ENCODE results near the gene GID4. TPM values are rescaled to one million over a fixed set of nuclear protein-coding genes. Genes with fewer than 3 reads are reported as not detected.

GID4 gene
- total and polyA plus RNA-seq, 2 of the 13 experiments (the other 11 are each of a cell fraction or from before 2014, with no cell fraction given): 4.3 to 6.1 TPM

DNA sequence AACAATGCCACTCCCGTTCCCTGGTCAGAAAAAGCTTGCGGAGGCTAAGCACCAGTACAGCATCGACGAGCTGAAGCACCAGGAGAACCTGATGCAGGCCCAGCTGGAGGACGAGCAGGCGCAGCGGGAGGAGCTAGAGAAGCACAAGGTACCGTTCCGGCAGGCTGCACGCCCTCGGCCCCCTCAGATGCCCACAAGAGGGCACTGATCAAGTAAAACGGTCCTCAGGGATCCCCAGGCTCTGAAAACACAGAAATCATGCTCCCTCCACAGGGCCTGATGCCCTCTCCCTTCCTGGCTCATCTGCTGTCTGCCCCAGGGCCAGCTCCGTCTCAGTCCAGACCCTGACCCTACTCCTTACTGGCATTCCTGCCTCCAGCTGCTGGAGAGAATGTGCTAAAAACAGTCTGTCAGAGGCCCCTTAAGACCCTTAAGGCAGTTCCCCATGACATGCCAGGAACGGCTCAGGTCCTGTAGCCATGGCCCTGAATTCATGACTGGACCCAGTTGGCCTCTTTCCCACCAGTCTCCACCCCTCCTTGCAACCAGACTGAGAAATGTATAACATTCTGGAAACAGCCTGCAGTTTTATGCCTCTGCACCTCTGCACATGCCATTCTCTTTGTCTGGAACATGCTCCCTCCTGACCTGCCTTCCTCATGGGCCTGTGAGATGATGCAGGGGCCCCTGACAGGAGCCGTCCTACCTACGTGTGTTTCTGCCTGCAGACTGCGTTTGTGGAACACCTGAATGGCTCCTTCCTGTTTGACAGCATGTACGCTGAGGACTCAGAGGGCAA, 44.7 kb upstream of the GID4 start (continued):
- TF ChIP-seq, protein P1, sequence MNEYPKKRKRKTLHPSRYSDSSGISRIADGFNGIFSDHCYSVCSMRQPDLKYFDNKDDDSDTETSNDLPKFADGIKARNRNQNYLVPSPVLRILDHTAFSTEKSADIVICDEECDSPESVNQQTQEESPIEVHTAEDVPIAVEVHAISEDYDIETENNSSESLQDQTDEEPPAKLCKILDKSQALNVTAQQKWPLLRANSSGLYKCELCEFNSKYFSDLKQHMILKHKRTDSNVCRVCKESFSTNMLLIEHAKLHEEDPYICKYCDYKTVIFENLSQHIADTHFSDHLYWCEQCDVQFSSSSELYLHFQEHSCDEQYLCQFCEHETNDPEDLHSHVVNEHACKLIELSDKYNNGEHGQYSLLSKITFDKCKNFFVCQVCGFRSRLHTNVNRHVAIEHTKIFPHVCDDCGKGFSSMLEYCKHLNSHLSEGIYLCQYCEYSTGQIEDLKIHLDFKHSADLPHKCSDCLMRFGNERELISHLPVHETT (CRISPR knock-in tag; conservative IDR thresholded peaks at IDR 0.05): no peak
- TF ChIP-seq ZSCAN21 (CRISPR knock-in tag; IDR thresholded peaks at IDR 0.05; ENCODE audit: borderline replicate concordance) (peak; percentile 36; the same call in 1 of the 2 replicates), RXRB (CRISPR knock-in tag; IDR thresholded peaks at IDR 0.05; ENCODE audit: borderline replicate concordance) (no peak), ZNF580 (CRISPR knock-in tag; IDR thresholded peaks at IDR 0.05; ENCODE audit: borderline replicate concordance, low read depth) (peak; percentile 23; the same call in 1 of the 2 replicates), RAD21 (CRISPR knock-in tag; IDR thresholded peaks at IDR 0.05) (peak; percentile 66), TSC22D2 (CRISPR knock-in tag; IDR thresholded peaks at IDR 0.05; ENCODE audit: borderline replicate concordance) (peak; percentile 66; the same call in 1 of the 2 replicates), THAP11 (CRISPR knock-in tag; IDR thresholded peaks at IDR 0.05) (peak; percentile 75), ARID3A (IDR thresholded peaks at IDR 0.05; ENCODE audit: low read depth, low read length) (no peak), FOSL2 (CRISPR knock-in tag; IDR thresholded peaks at IDR 0.05) (no peak), THYN1 (CRISPR knock-in tag; IDR thresholded peaks at IDR 0.05; ENCODE audit: borderline replicate concordance, low read depth) (no peak), MAFK (conservative IDR thresholded peaks at IDR 0.05 in 1 of 2, IDR thresholded peaks at IDR 0.05 in 1 of 2; ENCODE audit: low read length in 2 of 2) (no peak), ZNF263 (CRISPR knock-in tag; IDR thresholded peaks at IDR 0.05) (peak; percentile 91), ZNF230 (CRISPR knock-in tag; IDR thresholded peaks at IDR 0.05) (no peak), KDM2A (CRISPR knock-in tag; IDR thresholded peaks at IDR 0.05; ENCODE audit: borderline replicate concordance, low read depth) (peak; percentile 58; the same call in 1 of the 2 replicates), CCDC6 (CRISPR knock-in tag; IDR thresholded peaks at IDR 0.05) (no peak), ZNF776 (CRISPR knock-in tag; IDR thresholded peaks at IDR 0.05) (no peak)
- TF ChIP-seq, protein P2, sequence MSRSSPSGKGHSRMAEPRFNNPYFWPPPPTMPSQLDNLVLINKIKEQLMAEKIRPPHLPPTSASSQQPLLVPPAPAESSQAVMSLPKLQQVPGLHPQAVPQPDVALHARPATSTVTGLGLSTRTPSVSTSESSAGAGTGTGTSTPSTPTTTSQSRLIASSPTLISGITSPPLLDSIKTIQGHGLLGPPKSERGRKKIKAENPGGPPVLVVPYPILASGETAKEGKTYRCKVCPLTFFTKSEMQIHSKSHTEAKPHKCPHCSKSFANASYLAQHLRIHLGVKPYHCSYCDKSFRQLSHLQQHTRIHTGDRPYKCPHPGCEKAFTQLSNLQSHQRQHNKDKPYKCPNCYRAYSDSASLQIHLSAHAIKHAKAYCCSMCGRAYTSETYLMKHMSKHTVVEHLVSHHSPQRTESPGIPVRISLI (CRISPR knock-in tag; IDR thresholded peaks at IDR 0.05; ENCODE audit: borderline replicate concordance): no peak
- TF ChIP-seq, protein P3, sequence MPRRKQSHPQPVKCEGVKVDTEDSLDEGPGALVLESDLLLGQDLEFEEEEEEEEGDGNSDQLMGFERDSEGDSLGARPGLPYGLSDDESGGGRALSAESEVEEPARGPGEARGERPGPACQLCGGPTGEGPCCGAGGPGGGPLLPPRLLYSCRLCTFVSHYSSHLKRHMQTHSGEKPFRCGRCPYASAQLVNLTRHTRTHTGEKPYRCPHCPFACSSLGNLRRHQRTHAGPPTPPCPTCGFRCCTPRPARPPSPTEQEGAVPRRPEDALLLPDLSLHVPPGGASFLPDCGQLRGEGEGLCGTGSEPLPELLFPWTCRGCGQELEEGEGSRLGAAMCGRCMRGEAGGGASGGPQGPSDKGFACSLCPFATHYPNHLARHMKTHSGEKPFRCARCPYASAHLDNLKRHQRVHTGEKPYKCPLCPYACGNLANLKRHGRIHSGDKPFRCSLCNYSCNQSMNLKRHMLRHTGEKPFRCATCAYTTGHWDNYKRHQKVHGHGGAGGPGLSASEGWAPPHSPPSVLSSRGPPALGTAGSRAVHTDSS (CRISPR knock-in tag; conservative IDR thresholded peaks at IDR 0.05): no peak
- TF ChIP-seq, protein P4, sequence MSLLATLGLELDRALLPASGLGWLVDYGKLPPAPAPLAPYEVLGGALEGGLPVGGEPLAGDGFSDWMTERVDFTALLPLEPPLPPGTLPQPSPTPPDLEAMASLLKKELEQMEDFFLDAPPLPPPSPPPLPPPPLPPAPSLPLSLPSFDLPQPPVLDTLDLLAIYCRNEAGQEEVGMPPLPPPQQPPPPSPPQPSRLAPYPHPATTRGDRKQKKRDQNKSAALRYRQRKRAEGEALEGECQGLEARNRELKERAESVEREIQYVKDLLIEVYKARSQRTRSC (CRISPR knock-in tag; IDR thresholded peaks at IDR 0.05; ENCODE audit: low read depth): no peak
- TF ChIP-seq, protein P5, sequence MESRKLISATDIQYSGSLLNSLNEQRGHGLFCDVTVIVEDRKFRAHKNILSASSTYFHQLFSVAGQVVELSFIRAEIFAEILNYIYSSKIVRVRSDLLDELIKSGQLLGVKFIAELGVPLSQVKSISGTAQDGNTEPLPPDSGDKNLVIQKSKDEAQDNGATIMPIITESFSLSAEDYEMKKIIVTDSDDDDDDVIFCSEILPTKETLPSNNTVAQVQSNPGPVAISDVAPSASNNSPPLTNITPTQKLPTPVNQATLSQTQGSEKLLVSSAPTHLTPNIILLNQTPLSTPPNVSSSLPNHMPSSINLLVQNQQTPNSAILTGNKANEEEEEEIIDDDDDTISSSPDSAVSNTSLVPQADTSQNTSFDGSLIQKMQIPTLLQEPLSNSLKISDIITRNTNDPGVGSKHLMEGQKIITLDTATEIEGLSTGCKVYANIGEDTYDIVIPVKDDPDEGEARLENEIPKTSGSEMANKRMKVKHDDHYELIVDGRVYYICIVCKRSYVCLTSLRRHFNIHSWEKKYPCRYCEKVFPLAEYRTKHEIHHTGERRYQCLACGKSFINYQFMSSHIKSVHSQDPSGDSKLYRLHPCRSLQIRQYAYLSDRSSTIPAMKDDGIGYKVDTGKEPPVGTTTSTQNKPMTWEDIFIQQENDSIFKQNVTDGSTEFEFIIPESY (CRISPR knock-in tag; IDR thresholded peaks at IDR 0.05): 0 out of 2 replicates have a peak, but pooled peaks have one; percentile 9

All from HepG2 (cell line).